Measurements from ENCODE around the gene COX19.

Gene COX19

DNA sequence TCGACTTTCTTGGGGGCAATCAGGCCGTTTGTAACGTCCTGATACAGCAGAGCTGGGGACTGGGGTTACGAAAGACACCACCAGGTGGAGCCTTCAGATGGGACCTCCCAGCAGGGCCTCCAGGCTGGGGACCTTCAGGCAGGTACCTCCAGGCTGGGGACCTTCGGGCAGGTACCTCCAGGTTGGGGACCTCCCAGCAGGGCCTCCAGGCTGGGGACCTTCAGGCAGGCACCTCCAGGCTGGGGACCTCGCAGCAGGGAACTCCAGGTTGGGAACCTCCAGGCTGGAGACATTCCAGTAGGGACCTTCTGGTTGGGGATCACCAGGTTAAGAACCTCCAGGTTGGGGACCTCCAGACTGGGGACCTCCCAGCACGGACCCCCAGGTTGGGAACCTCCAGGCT, 45.5 kb upstream of the COX19 start:
- no peak for DNase-seq
- peaks cover 0 to 40% (median 15%) of the 10 kb centered on the region in 4 experiments for H3K36me3 ChIP-seq (ENCODE audit: control insufficient read depth in 4 of 4, insufficient read depth in 4 of 4, low read length in 3 of 4)
- peaks cover 0 to 26% (median 6%) of the 10 kb centered on the region in 4 experiments for H3K4me1 ChIP-seq (ENCODE audit: control extremely low read depth in 1 of 4, control insufficient read depth in 4 of 4, insufficient read depth in 4 of 4, low read length in 3 of 4)
- no peak overlapping the region for H3K4me3 ChIP-seq (ENCODE audit: control insufficient read depth in 1 of 7, extremely low read depth in 1 of 7, insufficient read depth in 4 of 7, low read depth in 2 of 7, low read length in 6 of 7)
- WGBS (ENCODE audit: insufficient coverage): 88% methylated on average over 7 of the region's 7 CpGs
- peaks cover 0 to 18% (median 12%) of the 10 kb centered on the region in 5 experiments for H3K9me3 ChIP-seq (ENCODE audit: control extremely low read depth in 1 of 5, control insufficient read depth in 4 of 5, insufficient read depth in 2 of 5, low read depth in 1 of 5, low read length in 4 of 5)
- ChIA-PET POLR2A (no interaction called here), CTCF (interaction anchor here (0.8 to 3.0 kb wide), 4 partner anchors 26 to 45 kb away, joined by 3 to 12 read pairs (median 4); no protein-coding TSS in a partner anchor)
- no peaks in the 10 kb centered on the region for H3K27me3 ChIP-seq (replicated peaks in 2 of 5; ENCODE audit: control insufficient read depth in 4 of 5, insufficient read depth in 5 of 5, low read length in 4 of 5)
- H3K27ac ChIP-seq (ENCODE audit: insufficient read depth in 1 of 2, low read depth in 1 of 2, low read length in 2 of 2, poor library complexity in 1 of 2, severe bottlenecking in 2 of 2): no peak overlapping the region

DNA sequence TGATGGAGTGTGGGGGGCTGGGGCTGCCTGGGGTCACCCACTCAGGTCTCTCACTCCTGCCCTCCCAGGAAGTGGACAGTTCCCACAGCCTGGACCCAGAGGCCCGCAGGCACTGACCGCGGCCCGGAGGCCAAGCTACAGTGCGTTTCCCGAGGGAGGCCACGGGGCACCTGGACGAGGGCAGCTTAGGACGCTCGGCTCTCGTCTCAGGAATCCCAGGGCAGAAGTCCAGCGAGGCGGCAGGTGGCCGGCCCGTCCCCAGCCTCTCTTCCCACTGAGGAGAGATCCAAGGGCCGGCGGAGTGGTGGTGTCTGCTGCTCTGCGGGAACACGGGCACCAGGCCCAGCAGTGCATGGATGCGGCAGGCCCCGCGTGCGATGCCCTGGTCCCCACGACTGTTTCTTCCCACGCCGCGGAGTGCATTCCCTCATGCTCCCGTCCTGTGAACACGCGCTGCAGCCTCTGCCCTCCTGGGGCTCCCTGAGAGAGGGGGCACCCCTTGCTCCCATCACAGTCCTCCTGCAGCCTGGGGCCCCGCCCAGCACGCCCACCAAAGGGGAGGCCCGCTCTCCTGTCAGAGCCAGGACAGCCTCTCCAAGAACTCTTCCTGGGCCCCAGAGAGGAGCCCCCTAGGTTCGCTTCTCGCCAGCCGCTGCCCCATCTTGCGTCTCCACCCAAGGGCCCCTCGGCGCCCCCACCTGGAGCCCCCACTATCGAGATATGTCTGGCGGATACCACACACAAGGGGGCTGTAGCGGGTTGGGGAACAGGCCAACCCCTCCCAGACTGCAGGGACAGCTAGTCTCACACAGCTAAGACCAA, 44.7 kb upstream of the COX19 start:
- Histone ChIP-seq H3K4me1 (ENCODE audit: control extremely low read depth in 1 of 4, control insufficient read depth in 4 of 4, insufficient read depth in 4 of 4, low read length in 3 of 4) (peaks cover 0 to 20% (median 11%) of the 10 kb centered on the region in 4 experiments), H3K4me3 (ENCODE audit: control insufficient read depth in 1 of 7, extremely low read depth in 1 of 7, insufficient read depth in 4 of 7, low read depth in 2 of 7, low read length in 6 of 7) (no peak overlapping the region), H3K27me3 (replicated peaks in 2 of 5; ENCODE audit: control insufficient read depth in 4 of 5, insufficient read depth in 5 of 5, low read length in 4 of 5) (no peaks in the 10 kb centered on the region), H3K9me3 (ENCODE audit: control extremely low read depth in 1 of 5, control insufficient read depth in 4 of 5, insufficient read depth in 2 of 5, low read depth in 1 of 5, low read length in 4 of 5) (peaks cover 0 to 18% (median 12%) of the 10 kb centered on the region in 5 experiments), H3K27ac (ENCODE audit: insufficient read depth in 1 of 2, low read depth in 1 of 2, low read length in 2 of 2, poor library complexity in 1 of 2, severe bottlenecking in 2 of 2) (no peak overlapping the region), H3K36me3 (ENCODE audit: control insufficient read depth in 4 of 4, insufficient read depth in 4 of 4, low read length in 3 of 4) (peaks cover 0 to 32% (median 12%) of the 10 kb centered on the region in 4 experiments)
- no peak for DNase-seq
- CTCF ChIA-PET: interaction anchor here (1.2 to 3.0 kb wide), 4 partner anchors 27 to 45 kb away, joined by 4 to 12 read pairs (median 9); no protein-coding TSS in a partner anchor
- POLR2A ChIA-PET: no interaction called here
- 96% methylated on average over 40 of the region's 42 CpGs for WGBS (ENCODE audit: insufficient coverage)

DNA sequence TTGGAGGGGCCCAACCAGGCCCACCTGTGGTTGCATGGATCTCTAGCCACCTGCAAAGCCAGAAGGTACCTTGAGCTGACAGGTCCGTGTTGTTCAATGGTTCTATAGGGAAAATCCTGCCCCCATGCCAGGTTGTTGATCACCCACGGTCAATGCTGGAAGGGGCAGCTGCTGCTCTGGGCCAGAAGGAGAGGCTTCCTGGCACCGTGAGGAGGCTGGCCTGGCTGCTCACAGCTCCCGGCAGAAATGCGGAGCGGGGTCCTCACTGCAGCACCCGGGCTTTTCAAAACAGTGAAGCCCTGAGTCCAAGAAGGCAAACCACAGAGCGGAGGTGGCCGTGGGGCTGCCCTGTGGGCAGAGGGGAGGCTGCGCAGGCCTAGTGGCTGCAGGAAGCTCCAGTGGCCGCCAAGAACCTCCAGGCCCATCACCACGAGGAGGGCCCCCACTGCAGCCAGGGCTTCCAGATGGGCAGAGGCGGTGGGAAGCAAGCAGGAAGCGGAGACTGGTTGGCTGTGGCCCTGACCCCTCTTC, 44.0 kb upstream of the COX19 start:
- no peak overlapping the region for H3K4me3 ChIP-seq (ENCODE audit: control insufficient read depth in 1 of 7, extremely low read depth in 1 of 7, insufficient read depth in 4 of 7, low read depth in 2 of 7, low read length in 6 of 7)
- CTCF ChIA-PET: interaction anchor here (1.0 to 2.0 kb wide), 5 partner anchors 10 to 45 kb away, joined by 3 to 11 read pairs (median 4); no protein-coding TSS in a partner anchor
- H3K4me1 ChIP-seq (ENCODE audit: control extremely low read depth in 1 of 4, control insufficient read depth in 4 of 4, insufficient read depth in 4 of 4, low read length in 3 of 4): peaks cover 0 to 15% (median 10%) of the 10 kb centered on the region in 4 experiments
- WGBS (ENCODE audit: insufficient coverage): 92% methylated on average over 12 of the region's 14 CpGs
- POLR2A ChIA-PET: no interaction called here
- no peak overlapping the region for H3K27ac ChIP-seq (ENCODE audit: insufficient read depth in 1 of 2, low read depth in 1 of 2, low read length in 2 of 2, poor library complexity in 1 of 2, severe bottlenecking in 2 of 2)
- peaks cover 0 to 31% (median 11%) of the 10 kb centered on the region in 4 experiments for H3K36me3 ChIP-seq (ENCODE audit: control insufficient read depth in 4 of 4, insufficient read depth in 4 of 4, low read length in 3 of 4)
- peaks cover 0 to 18% (median 12%) of the 10 kb centered on the region in 5 experiments for H3K9me3 ChIP-seq (ENCODE audit: control extremely low read depth in 1 of 5, control insufficient read depth in 4 of 5, insufficient read depth in 2 of 5, low read depth in 1 of 5, low read length in 4 of 5)
- no peaks in the 10 kb centered on the region for H3K27me3 ChIP-seq (replicated peaks in 2 of 5; ENCODE audit: control insufficient read depth in 4 of 5, insufficient read depth in 5 of 5, low read length in 4 of 5)
- DNase-seq: no peak

DNA sequence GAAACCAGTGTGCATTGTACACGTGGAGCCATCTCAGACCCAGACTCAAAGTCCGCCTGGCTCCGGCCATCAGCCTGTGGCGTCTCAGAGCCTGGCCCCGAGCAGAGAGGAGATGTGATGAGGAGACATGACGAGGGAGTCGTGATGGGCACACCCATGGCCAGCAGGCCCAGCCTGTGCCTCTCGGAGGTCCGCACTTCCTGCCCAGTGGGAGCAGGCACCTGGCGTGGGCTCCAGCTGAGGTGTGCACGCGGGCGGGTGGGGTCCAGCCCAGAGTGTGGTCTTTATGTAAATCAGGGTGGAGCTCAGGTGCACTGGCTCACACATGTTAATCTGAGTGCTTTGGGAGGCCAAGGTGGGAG, 43.0 kb upstream of the COX19 start:
- Histone ChIP-seq H3K9me3 (ENCODE audit: control extremely low read depth in 1 of 5, control insufficient read depth in 4 of 5, insufficient read depth in 2 of 5, low read depth in 1 of 5, low read length in 4 of 5) (peaks cover 0 to 18% (median 12%) of the 10 kb centered on the region in 5 experiments), H3K4me3 (ENCODE audit: control insufficient read depth in 1 of 7, extremely low read depth in 1 of 7, insufficient read depth in 4 of 7, low read depth in 2 of 7, low read length in 6 of 7) (no peak overlapping the region), H3K4me1 (ENCODE audit: control extremely low read depth in 1 of 4, control insufficient read depth in 4 of 4, insufficient read depth in 4 of 4, low read length in 3 of 4) (peaks cover 0 to 13% (median 8%) of the 10 kb centered on the region in 4 experiments), H3K36me3 (ENCODE audit: control insufficient read depth in 4 of 4, insufficient read depth in 4 of 4, low read length in 3 of 4) (peaks cover 0 to 31% (median 11%) of the 10 kb centered on the region in 4 experiments), H3K27ac (ENCODE audit: insufficient read depth in 1 of 2, low read depth in 1 of 2, low read length in 2 of 2, poor library complexity in 1 of 2, severe bottlenecking in 2 of 2) (no peak overlapping the region), H3K27me3 (replicated peaks in 2 of 5; ENCODE audit: control insufficient read depth in 4 of 5, insufficient read depth in 5 of 5, low read length in 4 of 5) (no peaks in the 10 kb centered on the region)
- ChIA-PET POLR2A (no interaction called here), CTCF (interaction anchor here (0.9 to 2.0 kb wide), 4 partner anchors 11 to 47 kb away, joined by 3 to 11 read pairs (median 4); no protein-coding TSS in a partner anchor)
- 90% methylated on average over 13 of the region's 13 CpGs for WGBS (ENCODE audit: insufficient coverage)
- DNase-seq: no peak

DNA sequence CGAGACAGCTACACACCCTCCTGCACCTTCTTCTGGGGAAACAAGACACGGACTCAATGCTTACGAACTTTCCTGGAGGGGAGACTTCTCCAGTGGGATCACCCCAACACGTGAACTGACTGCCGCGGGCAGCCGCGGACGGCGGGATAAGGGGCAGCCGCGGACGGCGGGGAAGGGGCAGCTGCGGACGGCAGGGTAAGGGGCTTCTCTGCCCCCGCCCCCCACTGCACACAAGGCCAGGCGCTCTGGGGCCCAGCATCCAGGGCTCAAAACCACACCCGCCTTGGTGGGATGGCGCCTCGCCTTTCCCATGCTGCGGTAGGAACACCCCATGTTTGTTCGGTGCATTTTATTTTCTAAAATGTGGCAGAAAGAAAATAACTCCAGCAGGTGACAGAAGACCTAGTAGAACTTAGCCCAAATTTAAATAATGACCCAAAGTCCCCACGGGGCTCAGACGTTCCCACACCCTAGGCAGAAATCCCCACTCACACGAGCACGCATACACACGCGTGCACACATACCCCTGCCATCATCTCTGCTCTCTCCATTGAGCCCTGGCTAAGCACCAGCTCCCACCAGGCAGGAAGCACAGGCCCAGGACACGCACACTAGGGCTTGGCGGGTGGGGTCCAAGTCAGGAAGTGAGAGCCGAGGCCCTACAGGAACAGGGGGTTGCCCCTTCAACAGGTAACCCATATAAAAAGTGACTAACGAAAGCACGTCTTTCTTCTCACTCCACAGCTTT, 42.4 kb upstream of the COX19 start:
- Histone ChIP-seq H3K9me3 (ENCODE audit: control extremely low read depth in 1 of 5, control insufficient read depth in 4 of 5, insufficient read depth in 2 of 5, low read depth in 1 of 5, low read length in 4 of 5) (peaks cover 0 to 18% (median 12%) of the 10 kb centered on the region in 5 experiments), H3K27ac (ENCODE audit: insufficient read depth in 1 of 2, low read depth in 1 of 2, low read length in 2 of 2, poor library complexity in 1 of 2, severe bottlenecking in 2 of 2) (no peak overlapping the region), H3K4me1 (ENCODE audit: control extremely low read depth in 1 of 4, control insufficient read depth in 4 of 4, insufficient read depth in 4 of 4, low read length in 3 of 4) (peaks cover 0 to 18% (median 11%) of the 10 kb centered on the region in 4 experiments), H3K36me3 (ENCODE audit: control insufficient read depth in 4 of 4, insufficient read depth in 4 of 4, low read length in 3 of 4) (peaks cover 0 to 28% (median 11%) of the 10 kb centered on the region in 4 experiments), H3K4me3 (ENCODE audit: control insufficient read depth in 1 of 7, extremely low read depth in 1 of 7, insufficient read depth in 4 of 7, low read depth in 2 of 7, low read length in 6 of 7) (no peak overlapping the region), H3K27me3 (replicated peaks in 2 of 5; ENCODE audit: control insufficient read depth in 4 of 5, insufficient read depth in 5 of 5, low read length in 4 of 5) (no peaks in the 10 kb centered on the region)
- DNase-seq: no peak
- CTCF ChIA-PET: interaction anchor here (0.9 kb wide), 1 partner anchor 48 kb away, joined by 6 read pairs; no protein-coding TSS in a partner anchor
- 98% methylated on average over 25 of the region's 34 CpGs for WGBS (ENCODE audit: insufficient coverage)
- POLR2A ChIA-PET: no interaction called here

DNA sequence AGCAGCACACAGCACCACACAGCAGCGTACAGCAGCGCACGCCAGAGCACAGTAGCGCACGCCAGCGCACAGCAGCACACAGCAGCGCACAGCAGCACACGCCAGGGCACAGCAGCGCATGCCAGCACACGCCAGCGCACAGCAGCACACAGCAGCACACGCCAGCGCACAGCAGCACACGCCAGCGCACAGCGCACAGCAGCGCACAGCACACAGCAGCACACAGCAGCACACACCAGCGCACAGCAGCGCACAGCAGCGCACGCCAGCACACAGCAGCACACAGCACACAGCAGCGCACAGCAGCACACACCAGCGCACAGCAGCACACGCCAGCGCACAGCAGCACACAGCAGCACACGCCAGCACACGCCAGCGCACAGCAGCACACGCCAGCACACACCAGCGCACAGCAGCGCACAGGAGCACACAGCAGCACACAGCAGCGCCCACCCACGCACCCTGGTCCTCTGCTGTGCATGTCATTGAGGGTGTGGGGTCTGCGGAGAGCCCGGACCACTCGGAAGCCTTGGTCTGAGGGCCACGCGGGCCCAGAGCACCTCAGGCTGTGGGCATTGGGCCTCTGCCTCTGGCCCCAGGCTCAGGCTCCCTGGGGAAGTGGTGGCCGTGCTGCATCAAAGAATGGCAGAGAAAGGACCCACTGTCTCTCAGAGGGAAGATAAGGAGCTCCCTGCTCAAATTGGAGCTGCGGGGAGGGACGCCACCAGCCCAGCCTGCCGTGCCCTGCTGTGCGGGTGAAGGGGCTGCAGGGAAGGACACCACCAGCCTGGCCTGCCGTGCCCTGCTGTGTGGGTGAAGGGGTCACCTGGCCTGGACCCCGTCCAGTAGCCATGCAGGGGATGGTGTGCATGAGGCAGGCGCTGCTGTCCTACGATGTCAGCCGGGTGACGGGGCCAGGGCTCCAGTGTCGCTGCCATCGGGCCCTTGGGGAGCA, 41.5 kb upstream of the COX19 start:
- 97% methylated on average over 34 of the region's 51 CpGs for WGBS (ENCODE audit: insufficient coverage)
- CTCF ChIA-PET: no interaction called here
- Histone ChIP-seq H3K36me3 (ENCODE audit: control insufficient read depth in 4 of 4, insufficient read depth in 4 of 4, low read length in 3 of 4) (peaks cover 0 to 20% (median 10%) of the 10 kb centered on the region in 4 experiments), H3K9me3 (ENCODE audit: control extremely low read depth in 1 of 5, control insufficient read depth in 4 of 5, insufficient read depth in 2 of 5, low read depth in 1 of 5, low read length in 4 of 5) (peaks cover 0 to 13% (median 11%) of the 10 kb centered on the region in 5 experiments), H3K4me3 (ENCODE audit: control insufficient read depth in 1 of 7, extremely low read depth in 1 of 7, insufficient read depth in 4 of 7, low read depth in 2 of 7, low read length in 6 of 7) (no peak overlapping the region), H3K27ac (ENCODE audit: insufficient read depth in 1 of 2, low read depth in 1 of 2, low read length in 2 of 2, poor library complexity in 1 of 2, severe bottlenecking in 2 of 2) (no peak overlapping the region), H3K4me1 (ENCODE audit: control extremely low read depth in 1 of 4, control insufficient read depth in 4 of 4, insufficient read depth in 4 of 4, low read length in 3 of 4) (peaks cover 0 to 27% (median 21%) of the 10 kb centered on the region in 4 experiments), H3K27me3 (replicated peaks in 2 of 5; ENCODE audit: control insufficient read depth in 4 of 5, insufficient read depth in 5 of 5, low read length in 4 of 5) (no peaks in the 10 kb centered on the region)
- no peak for DNase-seq
- POLR2A ChIA-PET: no interaction called here

Measured in common myeloid progenitor, CD34-positive (primary cell).